Tibial artery (tissue), 4 donors: ENCODE results near the gene SLC34A1.
"Not testable (repeated sequence)": the region's sequence is repeated elsewhere in the genome, so short reads cannot be mapped to it uniquely, and the experiment has no call there.

Experiments used
- DNase-seq, 2 donors: peaks; one replicate each; pipeline ENCODE4 v3.0.0-alpha.2; 2019
- H3K27ac ChIP-seq, 2 donors: fragments of 200-600 bp; sonication (generic) in 1 of 2; 1 replicate in 1 of 2; 2 replicates in 1 of 2; pipeline ENCODE4 v1.5.1; 2018 to 2019; ENCODE audit warnings: mild to moderate bottlenecking in 1 of 2
- H3K27me3 ChIP-seq, 2 donors: fragments of 200-600 bp; sonication (generic) in 1 of 2; one replicate each; pipeline versions ENCODE4 v1.5.1 to v1.6.0; 2016 to 2019
- H3K36me3 ChIP-seq, 3 donors: fragments of 200-600 bp; sonication (generic) in 2 of 3; one replicate each; pipeline ENCODE4 v1.5.1; 2016 to 2019; ENCODE audit warnings: mild to moderate bottlenecking in 2 of 3
- H3K4me1 ChIP-seq, 4 donors: fragments of 200-600 bp; sonication (generic) in 2 of 4; 1 replicate in 3 of 4; 2 replicates in 1 of 4; pipeline ENCODE4 v1.5.1; 2016 to 2019
- H3K4me3 ChIP-seq, 2 donors: fragments of 200-600 bp; sonication (generic) in 1 of 2; 1 replicate in 1 of 2; 2 replicates in 1 of 2; pipeline ENCODE4 v1.5.1; 2018 to 2019; ENCODE audit warnings: mild to moderate bottlenecking in 2 of 2
- H3K9me3 ChIP-seq, 3 donors: fragments of 200-600 bp; sonication (generic) in 1 of 3; one replicate each; pipeline ENCODE4 v1.5.1; 2016 to 2019
- intact Hi-C: fragments of 100-400 bp; cut with DNase I; formaldehyde crosslinking; loops from one replicate; pipeline ENCODE4 v1.15.0; 2023; ENCODE audit warnings: low total_unique reads
- TF ChIP-seq, protein P1 (sequence below), 2 experiments: fragments of 200-600 bp in 1 of 2; fragments of 450-650 bp in 1 of 2; IDR thresholded peaks; one replicate each; pipeline ENCODE4 v1.5.1; 2017 to 2019; ENCODE audit warnings: antibody characterized with exemption in 2 of 2, mild to moderate bottlenecking in 1 of 2, moderate library complexity in 1 of 2

The SLC34A1 gene

DNA sequence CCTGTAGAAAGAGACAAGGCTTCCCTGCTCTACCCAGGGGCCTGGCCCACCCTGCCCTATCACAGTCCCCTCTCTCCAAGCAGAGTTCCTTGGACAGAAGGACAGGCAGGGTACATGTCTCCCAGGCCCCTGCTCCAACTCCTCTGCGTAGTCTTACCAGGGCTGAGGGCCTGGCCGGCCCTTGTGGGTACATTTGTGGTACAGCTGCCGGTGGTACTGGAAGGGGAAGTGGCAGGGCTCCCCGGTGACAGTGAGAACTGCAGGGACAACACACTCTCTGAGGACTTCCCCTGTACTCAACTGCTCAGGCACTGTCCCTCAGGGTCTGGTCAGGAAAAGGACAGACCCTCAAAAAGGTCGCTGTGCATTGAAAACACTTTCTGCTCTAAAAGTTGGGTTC, 21.6 kb downstream of the SLC34A1 start:
- peaks cover 0 to 31% (median 27%) of the 10 kb centered on the region in 4 donors for H3K4me1 ChIP-seq
- no peak overlapping the region for H3K27ac ChIP-seq
- DNase-seq, result no peak
- TF ChIP-seq, protein P1, sequence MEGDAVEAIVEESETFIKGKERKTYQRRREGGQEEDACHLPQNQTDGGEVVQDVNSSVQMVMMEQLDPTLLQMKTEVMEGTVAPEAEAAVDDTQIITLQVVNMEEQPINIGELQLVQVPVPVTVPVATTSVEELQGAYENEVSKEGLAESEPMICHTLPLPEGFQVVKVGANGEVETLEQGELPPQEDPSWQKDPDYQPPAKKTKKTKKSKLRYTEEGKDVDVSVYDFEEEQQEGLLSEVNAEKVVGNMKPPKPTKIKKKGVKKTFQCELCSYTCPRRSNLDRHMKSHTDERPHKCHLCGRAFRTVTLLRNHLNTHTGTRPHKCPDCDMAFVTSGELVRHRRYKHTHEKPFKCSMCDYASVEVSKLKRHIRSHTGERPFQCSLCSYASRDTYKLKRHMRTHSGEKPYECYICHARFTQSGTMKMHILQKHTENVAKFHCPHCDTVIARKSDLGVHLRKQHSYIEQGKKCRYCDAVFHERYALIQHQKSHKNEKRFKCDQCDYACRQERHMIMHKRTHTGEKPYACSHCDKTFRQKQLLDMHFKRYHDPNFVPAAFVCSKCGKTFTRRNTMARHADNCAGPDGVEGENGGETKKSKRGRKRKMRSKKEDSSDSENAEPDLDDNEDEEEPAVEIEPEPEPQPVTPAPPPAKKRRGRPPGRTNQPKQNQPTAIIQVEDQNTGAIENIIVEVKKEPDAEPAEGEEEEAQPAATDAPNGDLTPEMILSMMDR (IDR thresholded peaks at IDR 0.05), result no peak
- intact Hi-C loops, result loop anchor here (2.0 kb wide), 1 partner anchor 49 kb away; no protein-coding TSS in a partner anchor
- H3K27me3 ChIP-seq, result peaks cover 0 to 49% of the 10 kb centered on the region in 2 donors
- no peak overlapping the region for H3K4me3 ChIP-seq
- H3K9me3 ChIP-seq, result no peaks in the 10 kb centered on the region
- H3K36me3 ChIP-seq, result no peaks in the 10 kb centered on the region

DNA sequence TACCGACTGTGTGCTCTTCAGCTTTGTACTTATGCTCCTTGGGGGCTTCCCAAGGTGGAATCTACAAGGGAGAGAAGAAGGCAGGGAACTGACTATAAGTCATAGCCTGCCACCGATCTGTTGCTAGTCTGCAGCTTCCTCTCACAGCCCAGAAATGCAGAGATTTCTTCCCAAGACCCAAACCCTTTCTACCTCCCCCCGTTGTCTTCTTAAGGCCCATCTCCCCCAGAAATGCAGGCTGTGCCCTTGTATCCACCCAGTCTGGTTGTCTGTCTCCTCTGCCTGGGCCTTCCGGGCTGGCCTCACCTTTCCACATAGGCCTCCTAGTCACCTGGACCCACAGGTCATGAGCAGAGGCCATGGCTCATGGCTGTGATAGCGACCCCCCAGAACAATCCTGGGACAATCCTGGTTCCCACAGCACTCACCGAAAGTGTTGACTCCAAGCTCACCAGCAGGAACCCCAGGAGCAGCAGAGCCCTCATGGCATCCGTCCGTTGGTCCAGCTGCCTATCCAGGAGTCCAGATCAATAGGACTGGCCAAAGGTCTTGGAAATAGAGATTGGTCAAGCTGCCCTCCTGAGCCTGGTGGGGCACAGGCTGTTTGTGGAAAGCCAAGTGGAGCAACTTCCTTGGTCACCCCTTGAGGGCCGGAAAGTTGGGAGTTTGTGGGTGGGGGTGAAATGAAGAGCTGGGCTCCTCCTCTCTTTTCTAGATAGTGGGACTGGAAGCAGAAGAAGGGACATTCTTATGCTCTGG, 25.0 kb downstream of the SLC34A1 start, which contains the start of gene F12:
Gene F12, minus strand, starts transcription at position 522 of the 759 bp plus-strand sequence. Its CDS starts 37 bp downstream, at position 485.
- peaks cover 0 to 14% of the 10 kb centered on the region in 2 donors for H3K27me3 ChIP-seq
- DNase-seq, result no peak
- H3K9me3 ChIP-seq, result no peaks in the 10 kb centered on the region
- no peak within 1 kb of the TSS for H3K27ac ChIP-seq
- H3K4me3 ChIP-seq, result no peak within 1 kb of the TSS
- peaks cover 0 to 8% (median 5%) of the 10 kb centered on the region in 4 donors for H3K4me1 ChIP-seq
- intact Hi-C loops, result no loop called here
- no peaks in the 10 kb centered on the region for H3K36me3 ChIP-seq
- TF ChIP-seq, protein P1 (IDR thresholded peaks at IDR 0.05), result no peak

DNA sequence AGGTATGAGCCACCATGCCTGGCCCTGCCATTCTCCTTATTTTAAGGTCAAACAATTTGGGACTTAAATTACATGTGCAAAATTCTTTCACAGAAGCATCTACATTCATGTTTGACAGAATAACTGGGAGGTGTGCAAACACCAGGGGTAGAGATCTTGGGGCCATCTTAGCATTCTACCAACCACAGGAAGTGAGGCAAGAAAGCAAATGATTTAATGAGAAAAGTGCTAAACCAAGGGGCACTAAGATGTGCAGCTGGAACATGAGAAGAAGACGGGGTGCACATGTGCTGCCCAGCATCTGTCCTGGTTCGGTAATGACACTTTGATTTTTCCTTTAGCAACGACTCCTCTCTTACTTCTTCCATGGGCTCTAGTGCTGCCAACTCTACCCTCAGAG, 26.3 kb downstream of the SLC34A1 start:
- no peaks in the 10 kb centered on the region for H3K4me1 ChIP-seq
- H3K4me3 ChIP-seq, result no peak overlapping the region
- no peaks in the 10 kb centered on the region for H3K9me3 ChIP-seq
- H3K27ac ChIP-seq, result no peak overlapping the region
- peaks cover 0 to 6% of the 10 kb centered on the region in 2 donors for H3K27me3 ChIP-seq
- intact Hi-C loops, result no loop called here
- no peak for DNase-seq
- TF ChIP-seq, protein P1 (IDR thresholded peaks at IDR 0.05), result no peak
- H3K36me3 ChIP-seq, result no peaks in the 10 kb centered on the region

DNA sequence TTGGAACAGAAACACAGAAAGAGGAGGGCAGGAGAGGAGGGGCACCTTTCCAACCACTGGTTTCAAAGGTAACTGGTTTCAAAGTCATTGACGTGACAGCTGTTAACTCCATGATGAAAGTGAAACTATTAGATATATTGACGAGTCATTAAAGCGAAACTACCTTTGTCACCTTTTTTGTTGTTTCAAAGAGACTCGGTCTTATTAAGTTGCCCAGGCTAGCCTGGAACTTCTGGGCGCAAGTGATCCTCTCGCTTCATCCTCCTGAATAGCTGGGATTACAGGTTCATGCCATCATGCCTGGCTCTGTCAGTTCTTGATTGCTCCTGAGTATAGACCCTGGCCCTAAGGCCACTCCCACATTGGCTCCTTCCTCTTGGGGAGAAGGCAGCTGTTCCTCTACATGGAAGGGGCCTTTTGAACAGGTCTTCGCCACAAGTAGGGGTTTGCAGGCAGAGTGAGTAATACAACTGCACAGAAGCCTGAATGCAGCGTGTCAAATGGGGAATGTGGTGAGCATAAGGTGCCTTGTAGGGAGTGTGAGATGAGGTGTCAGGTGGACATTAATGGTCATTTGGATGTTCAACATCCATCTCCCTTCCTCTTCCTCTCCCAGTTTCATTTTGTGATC, 28.5 kb downstream of the SLC34A1 start:
- intact Hi-C loops, result no loop called here
- Histone ChIP-seq H3K9me3 (no peaks in the 10 kb centered on the region), H3K4me3 (no peak overlapping the region), H3K36me3 (no peaks in the 10 kb centered on the region), H3K4me1 (no peaks in the 10 kb centered on the region), H3K27ac (no peak overlapping the region), H3K27me3 (peaks cover 0 to 3% of the 10 kb centered on the region in 2 donors)
- no peak for DNase-seq
- TF ChIP-seq, protein P1 (IDR thresholded peaks at IDR 0.05), result no peak

DNA sequence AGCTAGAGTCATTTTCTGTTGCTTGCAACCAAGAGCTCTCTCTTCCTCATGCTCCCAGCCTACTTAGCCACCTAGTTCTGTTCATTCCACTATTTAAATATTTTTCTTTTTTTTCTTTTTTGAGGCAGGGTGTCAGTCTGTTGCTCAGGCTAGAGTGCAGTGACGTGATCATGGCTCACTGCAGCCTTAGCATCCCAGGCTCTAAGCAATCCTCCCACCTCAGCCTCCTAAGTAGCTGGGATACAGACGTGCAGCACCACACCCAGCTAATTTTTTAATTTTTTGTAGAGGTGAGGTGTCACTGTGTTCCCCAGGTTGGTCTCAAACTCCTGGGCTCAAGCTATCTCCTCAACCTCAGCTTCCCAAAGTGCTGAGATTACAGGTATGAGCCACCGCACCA, 30.2 kb downstream of the SLC34A1 start:
- H3K36me3 ChIP-seq, result no peaks in the 10 kb centered on the region
- no peaks in the 10 kb centered on the region for H3K27me3 ChIP-seq
- TF ChIP-seq, protein P1 (IDR thresholded peaks at IDR 0.05), result no peak
- no peaks in the 10 kb centered on the region for H3K4me1 ChIP-seq
- H3K4me3 ChIP-seq, result no peak overlapping the region
- intact Hi-C loops, result no loop called here
- no peaks in the 10 kb centered on the region for H3K9me3 ChIP-seq
- DNase-seq, result no peak
- no peak overlapping the region for H3K27ac ChIP-seq

DNA sequence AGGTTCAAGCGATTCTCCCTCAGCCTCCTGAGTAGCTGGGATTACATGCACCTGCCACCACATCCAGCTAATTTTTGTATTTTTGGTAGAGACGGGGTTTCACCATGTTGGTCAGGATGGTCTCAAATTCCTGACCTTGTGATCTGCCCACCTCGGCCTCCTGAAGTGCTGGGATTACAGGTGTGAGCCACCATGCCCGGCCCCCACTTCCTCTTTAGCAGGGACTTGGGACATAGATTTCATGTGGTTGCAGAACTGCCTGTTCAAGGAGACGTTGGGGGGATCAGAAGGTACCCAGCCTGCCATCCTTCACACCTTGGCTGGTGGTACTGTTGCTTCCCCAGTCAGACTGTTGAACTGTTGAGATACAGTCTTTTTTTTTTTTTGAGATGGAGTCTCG, 32.8 kb downstream of the SLC34A1 start:
- H3K4me3 ChIP-seq, intact Hi-C loops, H3K9me3 ChIP-seq, H3K4me1 ChIP-seq, H3K27ac ChIP-seq, H3K36me3 ChIP-seq, DNase-seq, H3K27me3 ChIP-seq: not testable (repeated sequence)
